ENCODE results near the gene PSMD11. TPM values are rescaled to one million over a fixed set of nuclear protein-coding genes. Genes with fewer than 3 reads are reported as not detected.

PSMD11 gene
- total and polyA plus RNA-seq, 2 of the 13 experiments (the other 11 are each of a cell fraction or from before 2014, with no cell fraction given) = 69.8 to 152 TPM

DNA sequence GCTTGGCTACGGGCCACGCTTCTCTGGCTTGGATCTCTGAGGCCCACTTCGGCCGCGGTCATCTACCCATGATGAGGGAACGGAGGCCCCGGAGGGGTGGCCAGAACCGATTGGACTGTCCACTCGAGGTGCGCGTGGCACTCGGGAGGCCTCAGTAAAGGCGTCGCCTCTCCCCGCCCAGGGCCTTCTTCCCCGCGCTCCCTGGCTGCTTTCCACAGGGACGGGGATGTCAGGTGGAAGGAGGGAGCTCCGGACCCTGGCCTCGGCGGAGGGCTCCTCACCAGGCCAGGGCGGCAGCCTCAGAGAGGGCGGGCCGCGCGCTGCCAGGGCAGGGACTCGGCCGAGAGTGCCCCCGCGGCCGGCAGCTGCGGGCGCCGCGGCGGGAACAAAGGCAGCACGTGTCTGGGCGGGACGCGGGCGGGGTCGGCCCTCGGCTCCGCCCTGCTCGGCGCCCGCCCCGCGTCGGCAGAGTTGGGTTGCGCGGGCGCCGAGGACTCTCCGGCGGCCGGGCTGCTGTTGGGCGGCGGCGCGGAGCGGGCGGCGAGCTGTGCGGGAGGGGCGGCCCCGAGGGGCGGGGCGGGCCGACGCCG is 41.9 kb downstream of the PSMD11 start (continued):
- TF ChIP-seq, protein P1, sequence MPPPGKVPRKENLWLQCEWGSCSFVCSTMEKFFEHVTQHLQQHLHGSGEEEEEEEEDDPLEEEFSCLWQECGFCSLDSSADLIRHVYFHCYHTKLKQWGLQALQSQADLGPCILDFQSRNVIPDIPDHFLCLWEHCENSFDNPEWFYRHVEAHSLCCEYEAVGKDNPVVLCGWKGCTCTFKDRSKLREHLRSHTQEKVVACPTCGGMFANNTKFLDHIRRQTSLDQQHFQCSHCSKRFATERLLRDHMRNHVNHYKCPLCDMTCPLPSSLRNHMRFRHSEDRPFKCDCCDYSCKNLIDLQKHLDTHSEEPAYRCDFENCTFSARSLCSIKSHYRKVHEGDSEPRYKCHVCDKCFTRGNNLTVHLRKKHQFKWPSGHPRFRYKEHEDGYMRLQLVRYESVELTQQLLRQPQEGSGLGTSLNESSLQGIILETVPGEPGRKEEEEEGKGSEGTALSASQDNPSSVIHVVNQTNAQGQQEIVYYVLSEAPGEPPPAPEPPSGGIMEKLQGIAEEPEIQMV (CRISPR knock-in tag; IDR thresholded peaks at IDR 0.05; ENCODE audit: low read depth) = no peak; the same call in 1 of the 2 replicates
- no peak for TF ChIP-seq TP53 (CRISPR knock-in tag; conservative IDR thresholded peaks at IDR 0.05)
- TF ChIP-seq SIX1 (CRISPR knock-in tag; IDR thresholded peaks at IDR 0.05; ENCODE audit: borderline replicate concordance) = no peak
- TF ChIP-seq ZBTB42 (CRISPR knock-in tag; IDR thresholded peaks at IDR 0.05) = no peak
- TF ChIP-seq, protein P2, sequence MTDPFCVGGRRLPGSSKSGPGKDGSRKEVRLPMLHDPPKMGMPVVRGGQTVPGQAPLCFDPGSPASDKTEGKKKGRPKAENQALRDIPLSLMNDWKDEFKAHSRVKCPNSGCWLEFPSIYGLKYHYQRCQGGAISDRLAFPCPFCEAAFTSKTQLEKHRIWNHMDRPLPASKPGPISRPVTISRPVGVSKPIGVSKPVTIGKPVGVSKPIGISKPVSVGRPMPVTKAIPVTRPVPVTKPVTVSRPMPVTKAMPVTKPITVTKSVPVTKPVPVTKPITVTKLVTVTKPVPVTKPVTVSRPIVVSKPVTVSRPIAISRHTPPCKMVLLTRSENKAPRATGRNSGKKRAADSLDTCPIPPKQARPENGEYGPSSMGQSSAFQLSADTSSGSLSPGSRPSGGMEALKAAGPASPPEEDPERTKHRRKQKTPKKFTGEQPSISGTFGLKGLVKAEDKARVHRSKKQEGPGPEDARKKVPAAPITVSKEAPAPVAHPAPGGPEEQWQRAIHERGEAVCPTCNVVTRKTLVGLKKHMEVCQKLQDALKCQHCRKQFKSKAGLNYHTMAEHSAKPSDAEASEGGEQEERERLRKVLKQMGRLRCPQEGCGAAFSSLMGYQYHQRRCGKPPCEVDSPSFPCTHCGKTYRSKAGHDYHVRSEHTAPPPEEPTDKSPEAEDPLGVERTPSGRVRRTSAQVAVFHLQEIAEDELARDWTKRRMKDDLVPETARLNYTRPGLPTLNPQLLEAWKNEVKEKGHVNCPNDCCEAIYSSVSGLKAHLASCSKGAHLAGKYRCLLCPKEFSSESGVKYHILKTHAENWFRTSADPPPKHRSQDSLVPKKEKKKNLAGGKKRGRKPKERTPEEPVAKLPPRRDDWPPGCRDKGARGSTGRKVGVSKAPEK (CRISPR knock-in tag; IDR thresholded peaks at IDR 0.05; ENCODE audit: borderline replicate concordance) = no peak
- TF ChIP-seq ZNF44 (CRISPR knock-in tag; IDR thresholded peaks at IDR 0.05) = no peak
- TF ChIP-seq, protein P3, sequence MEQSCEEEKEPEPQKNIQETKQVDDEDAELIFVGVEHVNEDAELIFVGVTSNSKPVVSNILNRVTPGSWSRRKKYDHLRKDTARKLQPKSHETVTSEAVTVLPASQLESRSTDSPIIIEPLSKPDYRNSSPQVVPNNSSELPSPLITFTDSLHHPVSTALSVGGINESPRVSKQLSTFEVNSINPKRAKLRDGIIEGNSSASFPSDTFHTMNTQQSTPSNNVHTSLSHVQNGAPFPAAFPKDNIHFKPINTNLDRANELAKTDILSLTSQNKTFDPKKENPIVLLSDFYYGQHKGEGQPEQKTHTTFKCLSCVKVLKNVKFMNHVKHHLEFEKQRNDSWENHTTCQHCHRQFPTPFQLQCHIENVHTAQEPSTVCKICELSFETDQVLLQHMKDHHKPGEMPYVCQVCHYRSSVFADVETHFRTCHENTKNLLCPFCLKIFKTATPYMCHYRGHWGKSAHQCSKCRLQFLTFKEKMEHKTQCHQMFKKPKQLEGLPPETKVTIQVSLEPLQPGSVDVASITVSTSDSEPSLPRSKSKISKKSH (CRISPR knock-in tag; IDR thresholded peaks at IDR 0.05; ENCODE audit: borderline replicate concordance) = no peak
- TF ChIP-seq ZFP90 (CRISPR knock-in tag; IDR thresholded peaks at IDR 0.05; ENCODE audit: borderline replicate concordance) = no peak
- TF ChIP-seq, protein P4, sequence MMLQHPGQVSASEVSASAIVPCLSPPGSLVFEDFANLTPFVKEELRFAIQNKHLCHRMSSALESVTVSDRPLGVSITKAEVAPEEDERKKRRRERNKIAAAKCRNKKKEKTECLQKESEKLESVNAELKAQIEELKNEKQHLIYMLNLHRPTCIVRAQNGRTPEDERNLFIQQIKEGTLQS (CRISPR knock-in tag; IDR thresholded peaks at IDR 0.05) = no peak
- no peak for TF ChIP-seq NFYB (CRISPR knock-in tag; IDR thresholded peaks at IDR 0.05)
- TF ChIP-seq, protein P5, sequence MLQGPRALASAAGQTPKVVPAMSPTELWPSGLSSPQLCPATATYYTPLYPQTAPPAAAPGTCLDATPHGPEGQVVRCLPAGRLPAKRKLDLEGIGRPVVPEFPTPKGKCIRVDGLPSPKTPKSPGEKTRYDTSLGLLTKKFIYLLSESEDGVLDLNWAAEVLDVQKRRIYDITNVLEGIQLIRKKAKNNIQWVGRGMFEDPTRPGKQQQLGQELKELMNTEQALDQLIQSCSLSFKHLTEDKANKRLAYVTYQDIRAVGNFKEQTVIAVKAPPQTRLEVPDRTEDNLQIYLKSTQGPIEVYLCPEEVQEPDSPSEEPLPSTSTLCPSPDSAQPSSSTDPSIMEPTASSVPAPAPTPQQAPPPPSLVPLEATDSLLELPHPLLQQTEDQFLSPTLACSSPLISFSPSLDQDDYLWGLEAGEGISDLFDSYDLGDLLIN (CRISPR knock-in tag; IDR thresholded peaks at IDR 0.05; ENCODE audit: borderline replicate concordance) = no peak; the same call in 1 of the 2 replicates
- TF ChIP-seq, protein P6, sequence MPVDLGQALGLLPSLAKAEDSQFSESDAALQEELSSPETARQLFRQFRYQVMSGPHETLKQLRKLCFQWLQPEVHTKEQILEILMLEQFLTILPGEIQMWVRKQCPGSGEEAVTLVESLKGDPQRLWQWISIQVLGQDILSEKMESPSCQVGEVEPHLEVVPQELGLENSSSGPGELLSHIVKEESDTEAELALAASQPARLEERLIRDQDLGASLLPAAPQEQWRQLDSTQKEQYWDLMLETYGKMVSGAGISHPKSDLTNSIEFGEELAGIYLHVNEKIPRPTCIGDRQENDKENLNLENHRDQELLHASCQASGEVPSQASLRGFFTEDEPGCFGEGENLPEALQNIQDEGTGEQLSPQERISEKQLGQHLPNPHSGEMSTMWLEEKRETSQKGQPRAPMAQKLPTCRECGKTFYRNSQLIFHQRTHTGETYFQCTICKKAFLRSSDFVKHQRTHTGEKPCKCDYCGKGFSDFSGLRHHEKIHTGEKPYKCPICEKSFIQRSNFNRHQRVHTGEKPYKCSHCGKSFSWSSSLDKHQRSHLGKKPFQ (CRISPR knock-in tag; IDR thresholded peaks at IDR 0.05; ENCODE audit: insufficient replicate concordance) = no peak
- no peak for TF ChIP-seq ZNF768 (CRISPR knock-in tag; IDR thresholded peaks at IDR 0.05)
- TF ChIP-seq MAFK (conservative IDR thresholded peaks at IDR 0.05 in 1 of 2, IDR thresholded peaks at IDR 0.05 in 1 of 2; ENCODE audit: low read length in 2 of 2) = no peak
